ENCODE data around the gene OLR1. TPM values are rescaled to one million over a fixed set of nuclear protein-coding genes. Genes with fewer than 3 reads are reported as not detected.

OLR1 gene
- total RNA-seq, 1 donor from 2014 or later: not detected

- H3K27me3 Mint-ChIP-seq (ENCODE audit: unreplicated experiment): peaks cover 1% of the 10 kb centered on the region
- H3K27ac Mint-ChIP-seq (ENCODE audit: unreplicated experiment): no peak overlapping the region
- DNase-seq: no peak
- peaks cover 1% of the 10 kb centered on the region for H3K4me1 Mint-ChIP-seq (ENCODE audit: low read depth, unreplicated experiment)
- TF ChIP-seq CTCF (IDR thresholded peaks at IDR 0.05; ENCODE audit: partially characterized antibody, unreplicated experiment): no peak
- H3K9me3 Mint-ChIP-seq (ENCODE audit: unreplicated experiment): peaks cover 2% of the 10 kb centered on the region
- no peaks in the 10 kb centered on the region for H3K36me3 Mint-ChIP-seq (ENCODE audit: unreplicated experiment)
- H3K4me3 Mint-ChIP-seq (ENCODE audit: unreplicated experiment): no peak overlapping the region
Measured at GRCh38 chr12:10184261-10184843, 12.4 kb upstream of the OLR1 start.

GRCh38 chr12:10182354-10183049 is 10.6 kb upstream of the OLR1 start:
- peaks cover 2% of the 10 kb centered on the region for H3K9me3 Mint-ChIP-seq (ENCODE audit: unreplicated experiment)
- DNase-seq: no peak
- no peaks in the 10 kb centered on the region for H3K27me3 Mint-ChIP-seq (ENCODE audit: unreplicated experiment)
- no peak overlapping the region for H3K27ac Mint-ChIP-seq (ENCODE audit: unreplicated experiment)
- no peaks in the 10 kb centered on the region for H3K36me3 Mint-ChIP-seq (ENCODE audit: unreplicated experiment)
- H3K4me1 Mint-ChIP-seq (ENCODE audit: low read depth, unreplicated experiment): peaks cover 1% of the 10 kb centered on the region
- H3K4me3 Mint-ChIP-seq (ENCODE audit: unreplicated experiment): no peak overlapping the region
- TF ChIP-seq CTCF (IDR thresholded peaks at IDR 0.05; ENCODE audit: partially characterized antibody, unreplicated experiment): no peak

GRCh38 chr12:10179776-10180181 is 7.8 kb upstream of the OLR1 start:
- Mint-ChIP-seq H3K36me3 (ENCODE audit: unreplicated experiment) (no peaks in the 10 kb centered on the region), H3K27me3 (ENCODE audit: unreplicated experiment) (peaks cover 1% of the 10 kb centered on the region), H3K4me1 (ENCODE audit: low read depth, unreplicated experiment) (peaks cover 1% of the 10 kb centered on the region), H3K27ac (ENCODE audit: unreplicated experiment) (no peak overlapping the region), H3K9me3 (ENCODE audit: unreplicated experiment) (peaks cover 2% of the 10 kb centered on the region), H3K4me3 (ENCODE audit: unreplicated experiment) (no peak overlapping the region)
- no peak for TF ChIP-seq CTCF (IDR thresholded peaks at IDR 0.05; ENCODE audit: partially characterized antibody, unreplicated experiment)
- no peak for DNase-seq

GRCh38 chr12:10178821-10179220 is 6.9 kb upstream of the OLR1 start, which contains the start of gene TMEM52B:
TSS of gene TMEM52B (plus strand) at chr12:10179032. CDS start at chr12:10179575, 543 bp downstream.
- H3K27ac Mint-ChIP-seq (ENCODE audit: unreplicated experiment): no peak within 1 kb of the TSS
- H3K4me1 Mint-ChIP-seq (ENCODE audit: low read depth, unreplicated experiment): no peaks in the 10 kb centered on the region
- H3K27me3 Mint-ChIP-seq (ENCODE audit: unreplicated experiment): peaks cover 1% of the 10 kb centered on the region
- no peaks in the 10 kb centered on the region for H3K36me3 Mint-ChIP-seq (ENCODE audit: unreplicated experiment)
- H3K9me3 Mint-ChIP-seq (ENCODE audit: unreplicated experiment): no peaks in the 10 kb centered on the region
- no peak for DNase-seq
- no peak for TF ChIP-seq CTCF (IDR thresholded peaks at IDR 0.05; ENCODE audit: partially characterized antibody, unreplicated experiment)
- no peak within 1 kb of the TSS for H3K4me3 Mint-ChIP-seq (ENCODE audit: unreplicated experiment)

Data from glutamatergic neuron (in vitro differentiated cells).